ENCODE data around the gene WNT7A. TPM values are rescaled to one million over a fixed set of nuclear protein-coding genes. Genes with fewer than 3 reads are reported as not detected.

WNT7A gene
- total RNA-seq, 1 donor, result not detected

- DNase-seq (ENCODE audit: low read depth), result no peak
- peak; percentile 44 for TF ChIP-seq CTCF (IDR thresholded peaks at IDR 0.05; ENCODE audit: insufficient read depth, low read length)
Observed at GRCh38 chr3:13884851-13885703, 5.2 kb upstream of the WNT7A start.

GRCh38 chr3:13883681-13884080 is 3.8 kb upstream of the WNT7A start:
- no peak for TF ChIP-seq CTCF (IDR thresholded peaks at IDR 0.05; ENCODE audit: insufficient read depth, low read length)
- no peak overlapping the region for H3K4me3 ChIP-seq (ENCODE audit: low read depth, low read length)
- DNase-seq (ENCODE audit: low read depth), result no peak

More at GRCh38 chr3:13884851-13885703, 5.2 kb upstream of the WNT7A start:
- H3K4me3 ChIP-seq (ENCODE audit: low read depth, low read length), result no peak overlapping the region

GRCh38 chr3:13882876-13883275 is 3.0 kb upstream of the WNT7A start:
- DNase-seq (ENCODE audit: low read depth), result no peak
- no peak overlapping the region for H3K4me3 ChIP-seq (ENCODE audit: low read depth, low read length)
- TF ChIP-seq CTCF (IDR thresholded peaks at IDR 0.05; ENCODE audit: insufficient read depth, low read length), result no peak

GRCh38 chr3:13881536-13882410 is 1.9 kb upstream of the WNT7A start:
- DNase-seq (ENCODE audit: low read depth), result no peak
- H3K4me3 ChIP-seq (ENCODE audit: low read depth, low read length), result no peak overlapping the region
- no peak for TF ChIP-seq CTCF (IDR thresholded peaks at IDR 0.05; ENCODE audit: insufficient read depth, low read length)

GRCh38 chr3:13880811-13881156 is 913 bp upstream of the WNT7A start:
- DNase-seq (ENCODE audit: low read depth), result no peak
- no peak overlapping the region for H3K4me3 ChIP-seq (ENCODE audit: low read depth, low read length)
- TF ChIP-seq CTCF (IDR thresholded peaks at IDR 0.05; ENCODE audit: insufficient read depth, low read length), result no peak

GRCh38 chr3:13879102-13879945 is 547 bp downstream of the WNT7A start:
- no peak overlapping the region for H3K4me3 ChIP-seq (ENCODE audit: low read depth, low read length)
- no peak for TF ChIP-seq CTCF (IDR thresholded peaks at IDR 0.05; ENCODE audit: insufficient read depth, low read length)
- no peak for DNase-seq (ENCODE audit: low read depth)

Measured in fibroblast of the aortic adventitia (primary cell).